NB4 (cell line): ENCODE measurements around the gene TPD52L1.

ENCODE experiments used
- CTCF ChIP-seq: IDR thresholded peaks from one replicate; pipeline ENCODE4 v1.5.1; 2012; ENCODE audit warnings: low read depth, low read length
- POLR2A ChIP-seq: IDR thresholded peaks from 2 replicates; pipeline ENCODE4 v1.6.1; 2011; ENCODE audit warnings: mild to moderate bottlenecking; ENCODE audit not compliant: insufficient read length; ENCODE audit errors: extremely low read depth

DNA sequence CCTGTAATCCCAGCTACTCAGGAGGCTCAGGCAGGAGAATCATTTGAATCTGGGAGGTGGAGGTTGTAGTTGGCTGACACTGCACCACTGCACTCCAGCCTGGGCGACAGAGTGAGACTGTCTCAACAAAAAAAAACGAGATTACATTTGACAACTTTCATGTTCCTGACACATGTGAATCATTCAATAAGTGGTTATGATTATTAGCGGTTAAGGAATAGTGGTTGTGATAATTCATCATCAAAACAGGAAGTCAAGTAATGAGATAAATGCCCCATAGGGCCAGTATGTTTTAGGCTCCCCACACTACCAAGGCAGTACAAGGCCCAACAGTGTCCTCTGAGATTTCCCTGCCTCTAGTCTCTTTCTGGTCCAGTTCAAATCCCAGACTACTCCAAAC lies 145.7 kb downstream of the TPD52L1 start:
- no peak for TF ChIP-seq CTCF
- TF ChIP-seq POLR2A, result no peak
